Psoas muscle (tissue), 8 donors: ENCODE measurements around the gene USF1. TPM values are rescaled to one million over a fixed set of nuclear protein-coding genes. Genes with fewer than 3 reads are reported as not detected.

Experiments used
- ATAC-seq, 4 donors: fragments of 200-7000 bp; cut with Tn5 transposase; one replicate each; pipeline ENCODE4 v1.9.1; 2020; ENCODE audit warnings: moderate library complexity in 3 of 4, mild to moderate bottlenecking in 2 of 4
- DNase-seq, 2 donors: peaks; one replicate each; pipeline ENCODE4 v3.0.0-alpha.2; 2020
- H3K27ac ChIP-seq: fragments of 200-600 bp; one replicate; pipeline ENCODE4 v1.8.0; 2022
- H3K27me3 ChIP-seq, 3 donors: fragments of 200-600 bp in 1 of 3; one replicate each; pipeline versions ENCODE4 v1.6.1 to v1.8.0; 2013 to 2022; ENCODE audit warnings: low read length in 2 of 3, mild to moderate bottlenecking in 2 of 3, moderate library complexity in 1 of 3; ENCODE audit not compliant: insufficient read depth in 3 of 3
- H3K36me3 ChIP-seq, 2 donors: fragments of 200-600 bp in 1 of 2; one replicate each; pipeline versions ENCODE4 v1.6.1 to v1.8.0; 2013 to 2022; ENCODE audit warnings: low read depth in 1 of 2, mild to moderate bottlenecking in 1 of 2, moderate library complexity in 1 of 2; ENCODE audit not compliant: insufficient read depth in 1 of 2
- H3K4me1 ChIP-seq: fragments of 200-600 bp; one replicate; pipeline ENCODE4 v1.8.0; 2022
- H3K4me3 ChIP-seq: fragments of 200-600 bp; one replicate; pipeline ENCODE4 v1.8.0; 2022; ENCODE audit warnings: mild to moderate bottlenecking
- H3K9me3 ChIP-seq: fragments of 200-600 bp; one replicate; pipeline ENCODE4 v1.8.0; 2022
- WGBS, 3 donors: extraction: QIAGEN DNeasy Blood & Tissue Kit; methylation state at CpG; one replicate each; pipeline versions ENCODE4 v1.1.6 to v1.1.7; 2013; 5-methylcytosine and 5-hydroxymethylcytosine counted together
- intact Hi-C, 2 donors: fragments of 100-400 bp; cut with DNase I; formaldehyde crosslinking; loops; one replicate each; pipeline versions ENCODE4 v1.11.0 to v1.14.2; 2022
- polyA plus RNA-seq, 3 donors: library from polyadenylated mRNA; stranded (reverse); fragments of 200-250 nt; gene quantifications; one replicate each; pipeline ENCODE4 v1.2.3, GENCODE V29; 2013
- total RNA-seq, 4 donors: library from RNA; stranded (reverse); fragmentation: NEBNext Ultra II Directional in 2 of 4; extraction: Animal tissue kit (Norgen Biotek cat#: 25700) in 2 of 4; gene quantifications; one replicate each; pipeline versions ENCODE4 v1.2.1 to v1.2.4, GENCODE V29; 2021 to 2023
- TF ChIP-seq, protein P1 (sequence below): fragments of 200-600 bp; IDR thresholded peaks from one replicate; pipeline ENCODE4 v1.8.0; 2022; ENCODE audit warnings: antibody characterized with exemption
- donor health status: healthy with polysubstance abuse.
- donor health status: DM: no; HTN: no; CAD: no; lungs with moderate emphysema.
- donor health status: Bipolar disorder and iron deficiency.
- donor health status: healthy.
- donor health status: DM: yes; HTN: yes; CAD: no.
- donor health status: DM: no; HTN: no; CAD: no.
- donor health status: DM: no; HTN: no; CAD: no.
- donor health status: DM: yes; HTN: yes; CAD: no.

USF1 gene
- total and polyA plus RNA-seq, 7 donors = 29.8 to 68.1 (median 40.0) TPM

DNA sequence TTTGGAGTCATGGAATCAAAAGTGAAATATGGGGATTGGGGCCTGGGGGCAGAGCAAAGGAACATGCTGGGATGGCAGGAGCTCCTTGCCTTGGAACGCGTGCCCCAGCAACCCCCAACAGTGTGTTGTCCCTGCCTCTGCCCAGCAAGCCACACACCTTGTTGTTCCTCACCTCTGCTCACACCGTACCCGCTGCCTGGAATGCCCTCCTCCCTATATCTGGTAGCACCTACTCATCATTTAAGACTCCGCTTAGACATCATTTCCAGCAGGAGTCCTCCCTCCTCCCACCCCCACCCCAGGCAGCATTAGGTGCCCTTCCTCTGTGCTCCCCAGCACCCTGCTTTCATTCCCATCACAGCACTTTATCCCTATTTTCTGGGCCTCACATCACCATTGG, 35.7 kb upstream of the USF1 start:
- TF ChIP-seq, protein P1, sequence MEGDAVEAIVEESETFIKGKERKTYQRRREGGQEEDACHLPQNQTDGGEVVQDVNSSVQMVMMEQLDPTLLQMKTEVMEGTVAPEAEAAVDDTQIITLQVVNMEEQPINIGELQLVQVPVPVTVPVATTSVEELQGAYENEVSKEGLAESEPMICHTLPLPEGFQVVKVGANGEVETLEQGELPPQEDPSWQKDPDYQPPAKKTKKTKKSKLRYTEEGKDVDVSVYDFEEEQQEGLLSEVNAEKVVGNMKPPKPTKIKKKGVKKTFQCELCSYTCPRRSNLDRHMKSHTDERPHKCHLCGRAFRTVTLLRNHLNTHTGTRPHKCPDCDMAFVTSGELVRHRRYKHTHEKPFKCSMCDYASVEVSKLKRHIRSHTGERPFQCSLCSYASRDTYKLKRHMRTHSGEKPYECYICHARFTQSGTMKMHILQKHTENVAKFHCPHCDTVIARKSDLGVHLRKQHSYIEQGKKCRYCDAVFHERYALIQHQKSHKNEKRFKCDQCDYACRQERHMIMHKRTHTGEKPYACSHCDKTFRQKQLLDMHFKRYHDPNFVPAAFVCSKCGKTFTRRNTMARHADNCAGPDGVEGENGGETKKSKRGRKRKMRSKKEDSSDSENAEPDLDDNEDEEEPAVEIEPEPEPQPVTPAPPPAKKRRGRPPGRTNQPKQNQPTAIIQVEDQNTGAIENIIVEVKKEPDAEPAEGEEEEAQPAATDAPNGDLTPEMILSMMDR = no peak
- Histone ChIP-seq H3K4me3 (no peak overlapping the region), H3K4me1 (no peaks in the 10 kb centered on the region), H3K36me3 (no peaks in the 10 kb centered on the region), H3K9me3 (no peaks in the 10 kb centered on the region), H3K27ac (no peak overlapping the region), H3K27me3 (peaks cover 0 to 4% (median 0%) of the 10 kb centered on the region in 3 donors)
- DNase-seq (no peak), ATAC-seq (no peak)
- intact Hi-C loops = no loop called here
- 73 to 77% (median 76%) methylated on average over 5 of the region's 5 CpGs for WGBS, 3 donors

DNA sequence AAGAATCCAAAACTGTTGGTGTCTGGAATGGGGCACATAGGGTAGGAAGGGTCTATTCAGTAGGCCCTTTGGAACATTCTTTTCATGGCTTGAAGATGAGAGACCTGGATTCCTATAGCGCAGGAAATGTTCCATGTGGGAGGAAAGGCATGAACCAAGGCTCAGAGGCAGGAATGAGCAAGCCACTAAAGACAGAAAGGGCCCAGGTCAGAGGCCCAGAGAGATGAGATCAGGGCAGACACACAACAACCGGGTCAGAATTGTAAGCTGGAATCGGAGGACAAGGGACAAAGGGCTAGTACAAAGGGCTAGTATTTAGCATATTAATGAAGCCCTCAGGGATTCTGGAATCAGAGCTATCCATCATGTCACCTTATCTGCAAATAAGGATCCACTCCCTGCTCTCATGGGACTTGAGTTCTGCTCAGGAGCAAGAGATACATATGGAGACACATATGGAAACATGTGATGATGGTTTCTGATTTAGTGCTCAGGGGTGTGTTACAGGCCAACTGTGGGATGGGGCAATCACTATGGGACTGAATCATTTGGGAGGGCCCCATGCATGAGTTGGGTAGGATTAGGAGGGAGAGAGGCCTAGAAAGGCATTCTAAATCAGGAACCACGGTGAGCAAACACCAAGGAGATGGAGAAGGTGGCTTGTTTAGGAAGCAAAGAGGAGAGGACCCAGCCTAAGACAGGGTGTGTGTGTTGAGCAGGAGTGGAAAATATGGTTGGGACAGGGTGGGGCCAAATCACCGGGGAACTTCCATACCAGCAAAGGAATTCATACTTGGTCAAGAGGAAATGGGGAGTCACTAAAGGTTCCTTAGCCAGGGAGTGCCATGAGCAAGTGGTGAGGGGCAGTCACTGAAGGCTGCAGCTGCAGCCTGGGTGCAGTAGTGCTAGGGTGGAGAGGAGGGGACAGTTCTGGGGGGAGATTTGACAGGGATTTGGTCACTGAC, 34.9 kb upstream of the USF1 start:
- no peak for ATAC-seq
- WGBS, 3 donors = 73 to 82% (median 80%) methylated on average over 5 of the region's 5 CpGs
- Histone ChIP-seq H3K9me3 (no peaks in the 10 kb centered on the region), H3K27me3 (peaks cover 0 to 4% (median 0%) of the 10 kb centered on the region in 3 donors), H3K4me1 (no peaks in the 10 kb centered on the region), H3K36me3 (no peaks in the 10 kb centered on the region), H3K27ac (no peak overlapping the region), H3K4me3 (no peak overlapping the region)
- no peak for DNase-seq
- TF ChIP-seq, protein P1 = no peak
- intact Hi-C loops = no loop called here

DNA sequence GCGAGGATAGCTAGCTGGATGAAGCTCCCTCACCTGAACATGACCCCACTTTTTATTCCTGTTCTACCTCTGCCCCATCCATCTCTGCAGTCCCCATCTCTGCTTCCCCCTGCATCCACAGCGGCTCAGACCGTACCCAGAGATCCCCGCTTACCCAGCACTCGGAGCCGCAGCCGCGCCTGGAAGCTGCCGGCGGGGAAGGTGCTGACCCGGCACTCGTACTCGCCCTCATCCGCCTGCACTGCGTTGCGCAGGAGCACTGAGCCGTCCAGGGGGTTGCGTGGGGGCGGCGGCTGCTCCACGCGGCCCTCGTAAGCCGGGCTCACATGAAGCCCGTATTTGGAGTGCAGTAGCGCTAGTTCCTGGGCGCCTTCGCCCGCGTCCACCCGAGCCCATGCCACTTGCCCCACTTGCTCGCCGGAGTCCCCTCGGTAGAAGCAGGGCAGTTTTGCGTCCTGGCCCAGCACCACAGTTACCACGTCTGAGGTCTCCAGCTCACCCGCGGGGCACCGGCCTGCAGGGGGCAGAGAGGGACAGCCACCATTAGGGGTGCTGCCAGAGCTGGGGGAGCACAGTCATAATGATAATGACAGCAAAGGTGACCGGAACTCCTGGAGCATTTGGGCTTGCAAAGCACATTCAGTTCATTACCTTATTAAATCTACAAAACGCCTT, 33.8 kb upstream of the USF1 start:
- DNase-seq = no peak
- Histone ChIP-seq H3K27ac (no peak overlapping the region), H3K4me1 (no peaks in the 10 kb centered on the region), H3K4me3 (no peak overlapping the region), H3K27me3 (peaks cover 0 to 4% (median 0%) of the 10 kb centered on the region in 3 donors), H3K36me3 (no peaks in the 10 kb centered on the region), H3K9me3 (no peaks in the 10 kb centered on the region)
- WGBS, 3 donors = 50 to 64% (median 54%) methylated on average over 41 of the region's 41 CpGs
- TF ChIP-seq, protein P1 = no peak
- ATAC-seq = no peak
- intact Hi-C loops = no loop called here

DNA sequence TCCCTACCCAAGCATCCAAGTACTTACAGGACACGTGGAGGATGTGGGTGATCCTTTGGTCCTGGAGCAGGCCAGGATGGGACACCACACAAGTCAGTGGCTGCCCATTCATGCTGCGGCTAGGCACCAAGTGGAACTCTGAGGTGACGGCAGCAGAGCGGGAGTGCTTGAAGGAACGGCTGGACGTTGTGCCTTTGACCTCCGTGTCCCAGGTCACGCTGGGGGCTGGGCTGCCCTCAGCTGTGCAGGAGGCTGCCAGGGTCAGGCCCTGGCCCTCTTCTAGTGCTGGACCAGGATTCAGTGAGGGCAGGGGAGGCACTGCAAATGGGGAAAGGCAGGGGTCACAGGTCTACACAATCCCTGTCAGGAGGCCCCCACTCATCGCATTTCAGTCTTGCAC, 31.6 kb upstream of the USF1 start:
- ATAC-seq = no peak
- Histone ChIP-seq H3K27ac (no peak overlapping the region), H3K36me3 (no peaks in the 10 kb centered on the region), H3K4me1 (no peaks in the 10 kb centered on the region), H3K4me3 (no peak overlapping the region), H3K27me3 (peaks cover 0 to 4% (median 0%) of the 10 kb centered on the region in 3 donors), H3K9me3 (no peaks in the 10 kb centered on the region)
- intact Hi-C loops = no loop called here
- TF ChIP-seq, protein P1 = no peak
- 55 to 61% (median 59%) methylated on average over 9 of the region's 9 CpGs for WGBS, 3 donors
- DNase-seq = no peak
